ENCODE data around the gene TSPEAR.

DNA sequence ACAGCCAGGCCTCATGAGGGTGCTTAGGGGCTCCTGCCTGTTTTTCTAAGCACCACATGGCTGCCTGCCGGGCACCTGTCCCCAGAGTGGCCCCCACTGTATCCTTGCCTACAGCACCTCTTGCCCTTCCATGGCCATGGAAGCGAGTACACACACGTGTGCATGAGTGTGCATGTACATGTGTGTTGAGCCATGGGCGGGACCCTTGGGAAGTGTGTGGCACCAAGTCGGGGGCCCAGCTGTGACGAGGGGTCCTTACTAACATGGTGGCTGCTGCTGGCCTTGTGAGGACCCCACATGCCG is 197.2 kb downstream of the TSPEAR start:
- TF ChIP-seq, protein P1, sequence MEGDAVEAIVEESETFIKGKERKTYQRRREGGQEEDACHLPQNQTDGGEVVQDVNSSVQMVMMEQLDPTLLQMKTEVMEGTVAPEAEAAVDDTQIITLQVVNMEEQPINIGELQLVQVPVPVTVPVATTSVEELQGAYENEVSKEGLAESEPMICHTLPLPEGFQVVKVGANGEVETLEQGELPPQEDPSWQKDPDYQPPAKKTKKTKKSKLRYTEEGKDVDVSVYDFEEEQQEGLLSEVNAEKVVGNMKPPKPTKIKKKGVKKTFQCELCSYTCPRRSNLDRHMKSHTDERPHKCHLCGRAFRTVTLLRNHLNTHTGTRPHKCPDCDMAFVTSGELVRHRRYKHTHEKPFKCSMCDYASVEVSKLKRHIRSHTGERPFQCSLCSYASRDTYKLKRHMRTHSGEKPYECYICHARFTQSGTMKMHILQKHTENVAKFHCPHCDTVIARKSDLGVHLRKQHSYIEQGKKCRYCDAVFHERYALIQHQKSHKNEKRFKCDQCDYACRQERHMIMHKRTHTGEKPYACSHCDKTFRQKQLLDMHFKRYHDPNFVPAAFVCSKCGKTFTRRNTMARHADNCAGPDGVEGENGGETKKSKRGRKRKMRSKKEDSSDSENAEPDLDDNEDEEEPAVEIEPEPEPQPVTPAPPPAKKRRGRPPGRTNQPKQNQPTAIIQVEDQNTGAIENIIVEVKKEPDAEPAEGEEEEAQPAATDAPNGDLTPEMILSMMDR (IDR thresholded peaks at IDR 0.05), result no peak
- TF ChIP-seq POLR2A (IDR thresholded peaks at IDR 0.05), result no peak

Measured in testis (tissue), 2 donors.